ENCODE measurements around the gene GPR17. TPM values are rescaled to one million over a fixed set of nuclear protein-coding genes. Genes with fewer than 3 reads are reported as not detected.
A peak's percentile ranks its signal among the peaks of the same experiment; 100 is the strongest.

The GPR17 gene
- total RNA-seq, 1 experiment from 2014 or later = 1.0 TPM

GRCh38 chr2:127647242-127648190 lies 1.6 kb downstream of the GPR17 start:
- H2AFZ ChIP-seq (ENCODE audit: low read length) = 0 out of 2 replicates have a peak overlapping the region, but pooled peaks have one; percentile 40
- CTCF ChIA-PET = interaction anchor here (1.0 kb wide), 1 partner anchor 56 kb away, joined by 4 read pairs; no protein-coding TSS in a partner anchor
- H3K9ac ChIP-seq (ENCODE audit: low read length) = peak overlapping the region; percentile 15; the same call in 1 of the 2 replicates
- POLR2A ChIA-PET (ENCODE audit: unreplicated experiment) = interaction anchor here (0.6 kb wide), 1 partner anchor 10 kb away, joined by 28 read pairs; no protein-coding TSS in a partner anchor
- no peak overlapping the region for H3K4me3 ChIP-seq (ENCODE audit: low read length)
- no peaks in the 10 kb centered on the region for H3F3A ChIP-seq (ENCODE audit: low read length, unreplicated experiment)
- peak overlapping the region; percentile 55; the same call in 1 of the 2 replicates for H3K27ac ChIP-seq (ENCODE audit: low read length)
- no peaks in the 10 kb centered on the region for H3K9me3 ChIP-seq (ENCODE audit: low read length)
- H3K4me1 ChIP-seq (ENCODE audit: insufficient read depth, low read length) = peaks cover 30% of the 10 kb centered on the region
- H4K20me1 ChIP-seq (ENCODE audit: low read length) = no peaks in the 10 kb centered on the region
- H3K4me2 ChIP-seq (ENCODE audit: low read length) = no peak overlapping the region
- H3K9me2 ChIP-seq (replicated peaks; ENCODE audit: low read length) = no peaks in the 10 kb centered on the region
- TF ChIP-seq CTCF (conservative IDR thresholded peaks at IDR 0.05; ENCODE audit: low read depth, low read length) = no peak
- TF ChIP-seq EZH2phosphoT487 (IDR thresholded peaks at IDR 0.05; ENCODE audit: borderline replicate concordance, low read length) = no peak
- TF ChIP-seq EZH2 (IDR thresholded peaks at IDR 0.05; ENCODE audit: low read length, unreplicated experiment) = no peak
- no TSS peak for BruUV-seq (replicated peaks)
- intact Hi-C loops (cut with micrococcal nuclease) = loop anchor here (2.0 to 10.0 kb wide), 2 partner anchors 49 to 453 kb away; no protein-coding TSS in a partner anchor
- DNase-seq (peak; percentile 40), ATAC-seq (peak; percentile 34)
- H3K79me2 ChIP-seq (ENCODE audit: low read length) = no peaks in the 10 kb centered on the region
- no peaks in the 10 kb centered on the region for H3K27me3 ChIP-seq (ENCODE audit: low read length)
- no peaks in the 10 kb centered on the region for H3K36me3 ChIP-seq (ENCODE audit: low read depth, low read length)

DNA sequence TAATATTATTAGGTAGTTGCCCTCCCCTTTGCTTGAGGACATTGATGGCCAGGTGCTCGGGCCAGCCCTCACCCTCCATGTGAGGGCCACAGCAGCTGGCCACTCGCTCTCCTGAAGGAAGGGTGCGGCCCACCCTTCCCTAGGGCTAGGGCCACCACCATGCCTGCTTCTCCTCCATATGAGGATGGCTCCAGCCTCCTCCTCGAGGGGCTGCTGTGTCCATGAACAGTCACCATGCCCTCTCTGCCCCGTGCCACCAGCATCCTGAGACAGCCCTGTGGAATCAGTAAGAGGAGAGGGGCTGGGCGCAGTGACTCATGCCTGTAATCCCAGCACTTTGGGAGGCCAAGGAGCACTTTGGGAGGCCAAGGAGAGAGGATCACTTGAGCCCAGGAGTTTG lies 2.4 kb downstream of the GPR17 start:
- CTCF ChIA-PET = interaction anchor here (1.0 kb wide), 1 partner anchor 57 kb away, joined by 4 read pairs; no protein-coding TSS in a partner anchor

More for the DNA sequence above, 2.4 kb downstream of the GPR17 start:
- ATAC-seq (no peak), DNase-seq (no peak)
- Histone ChIP-seq H3K4me1 (ENCODE audit: insufficient read depth, low read length) (peaks cover 30% of the 10 kb centered on the region), H3K36me3 (ENCODE audit: low read depth, low read length) (no peaks in the 10 kb centered on the region), H3K4me3 (ENCODE audit: low read length) (no peak overlapping the region), H3K79me2 (ENCODE audit: low read length) (no peaks in the 10 kb centered on the region), H3K9ac (ENCODE audit: low read length) (no peak overlapping the region), H3K27me3 (ENCODE audit: low read length) (no peaks in the 10 kb centered on the region), H3K4me2 (ENCODE audit: low read length) (peak overlapping the region; percentile 23; the same call in 1 of the 2 replicates), H3F3A (ENCODE audit: low read length, unreplicated experiment) (no peaks in the 10 kb centered on the region), H4K20me1 (ENCODE audit: low read length) (no peaks in the 10 kb centered on the region), H3K9me2 (replicated peaks; ENCODE audit: low read length) (no peaks in the 10 kb centered on the region), H3K9me3 (ENCODE audit: low read length) (no peaks in the 10 kb centered on the region), H3K27ac (ENCODE audit: low read length) (no peak overlapping the region; the same call in 1 of the 2 replicates), H2AFZ (ENCODE audit: low read length) (no peak overlapping the region)
- intact Hi-C loops (cut with micrococcal nuclease) = loop anchor here (2.0 to 10.0 kb wide), 2 partner anchors 50 to 454 kb away; no protein-coding TSS in a partner anchor
- POLR2A ChIA-PET (ENCODE audit: unreplicated experiment) = no interaction called here
- no peak for TF ChIP-seq EZH2 (IDR thresholded peaks at IDR 0.05; ENCODE audit: low read length, unreplicated experiment)
- TF ChIP-seq EZH2phosphoT487 (IDR thresholded peaks at IDR 0.05; ENCODE audit: borderline replicate concordance, low read length) = no peak
- no peak for TF ChIP-seq CTCF (conservative IDR thresholded peaks at IDR 0.05; ENCODE audit: low read depth, low read length)
- no TSS peak for BruUV-seq (replicated peaks)

Data from PC-3 (cell line).